ENCODE data around the gene MVB12B. TPM values are rescaled to one million over a fixed set of nuclear protein-coding genes. Genes with fewer than 3 reads are reported as not detected.
A peak's percentile ranks its signal among the peaks of the same experiment; 100 is the strongest.

MVB12B gene
- total and polyA plus RNA-seq, 7 donors = 1.5 to 25.6 (median 11.6) TPM

- Histone ChIP-seq H3K9me3 (no peaks in the 10 kb centered on the region), H3K27ac (no peak overlapping the region), H3K36me3 (ENCODE audit: insufficient read depth in 1 of 2, low read depth in 1 of 2) (peaks cover 0 to 21% of the 10 kb centered on the region in 2 donors), H3K4me3 (no peak overlapping the region), H3K4me1 (no peaks in the 10 kb centered on the region), H3K27me3 (ENCODE audit: insufficient read depth in 3 of 3, low read length in 2 of 3) (no peaks in the 10 kb centered on the region)
- TF ChIP-seq CTCF (IDR thresholded peaks at IDR 0.05) = no peak
- intact Hi-C loops (cut with DNase I) = loop anchor here in 1 of 2 donors (5.0 kb wide), 1 partner anchor 54 kb away; no protein-coding TSS in a partner anchor
- WGBS, 3 donors = 87 to 91% (median 89%) methylated on average over 27 to 28 of the region's 28 CpGs
- ATAC-seq (no peak), DNase-seq (peak in 1 of 2 donors; percentile 9)
Measured at GRCh38 chr9:126503333-126504085, 176.9 kb downstream of the MVB12B start.

GRCh38 chr9:126504086-126504976, 177.7 kb downstream of the MVB12B start:
- no peak overlapping the region for H3K27ac ChIP-seq
- H3K27me3 ChIP-seq (ENCODE audit: insufficient read depth in 3 of 3, low read length in 2 of 3) = no peaks in the 10 kb centered on the region
- H3K36me3 ChIP-seq (ENCODE audit: insufficient read depth in 1 of 2, low read depth in 1 of 2) = peaks cover 0 to 21% of the 10 kb centered on the region in 2 donors
- H3K4me3 ChIP-seq = no peak overlapping the region
- DNase-seq = peak in 1 of 2 donors; percentile 6
- H3K4me1 ChIP-seq = no peaks in the 10 kb centered on the region
- intact Hi-C loops (cut with DNase I) = loop anchor here in 1 of 2 donors (5.0 kb wide), 1 partner anchor 53 kb away; no protein-coding TSS in a partner anchor
- no peak for ATAC-seq
- H3K9me3 ChIP-seq = no peaks in the 10 kb centered on the region
- no peak for TF ChIP-seq CTCF (IDR thresholded peaks at IDR 0.05)
- WGBS, 3 donors = 92 to 93% (median 93%) methylated on average over 31 of the region's 31 CpGs

GRCh38 chr9:126504977-126505455, 178.4 kb downstream of the MVB12B start:
- Histone ChIP-seq H3K27me3 (ENCODE audit: insufficient read depth in 3 of 3, low read length in 2 of 3) (no peaks in the 10 kb centered on the region), H3K9me3 (no peaks in the 10 kb centered on the region), H3K27ac (no peak overlapping the region), H3K36me3 (ENCODE audit: insufficient read depth in 1 of 2, low read depth in 1 of 2) (peaks cover 0 to 21% of the 10 kb centered on the region in 2 donors), H3K4me1 (no peaks in the 10 kb centered on the region), H3K4me3 (no peak overlapping the region)
- DNase-seq (peak in 1 of 2 donors; percentile 4), ATAC-seq (no peak)
- intact Hi-C loops (cut with DNase I) = loop anchor here in 1 of 2 donors (5.0 kb wide), 1 partner anchor 52 kb away; no protein-coding TSS in a partner anchor
- 96 to 99% (median 98%) methylated on average over 11 of the region's 11 CpGs for WGBS, 3 donors
- no peak for TF ChIP-seq CTCF (IDR thresholded peaks at IDR 0.05)

GRCh38 chr9:126505697-126506346, 179.2 kb downstream of the MVB12B start:
- H3K4me1 ChIP-seq = no peaks in the 10 kb centered on the region
- H3K27me3 ChIP-seq (ENCODE audit: insufficient read depth in 3 of 3, low read length in 2 of 3) = no peaks in the 10 kb centered on the region
- no peak overlapping the region for H3K4me3 ChIP-seq
- H3K36me3 ChIP-seq (ENCODE audit: insufficient read depth in 1 of 2, low read depth in 1 of 2) = peaks cover 0 to 21% of the 10 kb centered on the region in 2 donors
- no peak for TF ChIP-seq CTCF (IDR thresholded peaks at IDR 0.05)
- H3K9me3 ChIP-seq = no peaks in the 10 kb centered on the region
- ATAC-seq (no peak), DNase-seq (no peak)
- H3K27ac ChIP-seq = no peak overlapping the region
- intact Hi-C loops (cut with DNase I) = no loop called here
- 72 to 87% (median 84%) methylated on average over 11 of the region's 11 CpGs for WGBS, 3 donors

Data from psoas muscle (tissue), 8 donors.